HEK293 (cell line): ENCODE data around the gene C21orf58.

Experiments used
- CTCF ChIA-PET: fragments of 350-600 bp; formaldehyde crosslinking; extraction: SDS; loops from one replicate; lab custom pipeline; 2021; ENCODE audit warnings: antibody characterized with exemption; lab: Yijun Ruan, JAX
- POLR2A ChIA-PET: fragments of 300-600 bp; formaldehyde crosslinking; extraction: SDS; loops from one replicate; lab custom pipeline; 2020; ENCODE audit warnings: antibody characterized with exemption, inconsistent platforms; lab: Yijun Ruan, JAX
- H3K27ac ChIP-seq: fragments of 200-500 bp; sonication (Bioruptor generic); 2 replicates; pipeline ENCODE4 v1.5.1; 2014; ENCODE audit warnings: low read depth, low read length, control low read depth, inconsistent platforms; ENCODE audit errors: extremely low read depth
- H3K36me3 ChIP-seq, 2 experiments: fragments of 200-500 bp in 1 of 2; sonication (Bioruptor generic) in 1 of 2; 1 replicate in 1 of 2; 2 replicates in 1 of 2; pipeline ENCODE4 v1.5.1; 2014 to 2017; ENCODE audit warnings: inconsistent platforms in 2 of 2, low read length in 2 of 2; ENCODE audit not compliant: control insufficient read depth in 2 of 2, insufficient read depth in 1 of 2
- H3K4me1 ChIP-seq: fragments of 200-500 bp; sonication (Bioruptor generic); 2 replicates; pipeline ENCODE4 v1.5.1; 2014; ENCODE audit warnings: mild to moderate bottlenecking, low read length, inconsistent platforms; ENCODE audit not compliant: control insufficient read depth, insufficient read depth
- H3K4me3 ChIP-seq: 2 replicates; pipeline ENCODE4 v1.5.1; 2011; ENCODE audit warnings: low read depth, mild to moderate bottlenecking, control low read depth, low read length, moderate library complexity
- H3K9me3 ChIP-seq: fragments of 200-500 bp; sonication (Bioruptor generic); 2 replicates; pipeline ENCODE4 v1.5.1; 2014; ENCODE audit warnings: low read depth, low read length, inconsistent platforms; ENCODE audit not compliant: control insufficient read depth, insufficient read depth
- EGR2 ChIP-seq: fragments of 450-650 bp; formaldehyde crosslinking; IDR thresholded peaks from 2 replicates; pipeline ENCODE4 v1.5.1; 2016; ENCODE audit warnings: low read depth, missing biosample characterization, missing genetic modification characterization
- GLIS1 ChIP-seq: fragments of 450-650 bp; formaldehyde crosslinking; IDR thresholded peaks from 2 replicates; pipeline ENCODE4 v1.5.1; 2016; ENCODE audit warnings: missing biosample characterization, missing genetic modification characterization
- GLIS2 ChIP-seq: fragments of 450-650 bp; formaldehyde crosslinking; IDR thresholded peaks from 2 replicates; pipeline ENCODE4 v1.5.1; 2016; ENCODE audit warnings: missing biosample characterization, missing genetic modification characterization
- MYNN ChIP-seq: fragments of 450-650 bp; formaldehyde crosslinking; IDR thresholded peaks from 2 replicates; pipeline ENCODE4 v1.5.1; 2016; ENCODE audit warnings: missing biosample characterization, missing genetic modification characterization, borderline replicate concordance
- PATZ1 ChIP-seq: fragments of 450-650 bp; formaldehyde crosslinking; IDR thresholded peaks from 2 replicates; pipeline ENCODE4 v1.5.1; 2016; ENCODE audit warnings: missing biosample characterization, missing genetic modification characterization
- SP2 ChIP-seq: fragments of 450-650 bp; formaldehyde crosslinking; IDR thresholded peaks from 2 replicates; pipeline ENCODE4 v1.5.1; 2016; ENCODE audit warnings: missing biosample characterization, missing genetic modification characterization
- SP3 ChIP-seq: fragments of 450-650 bp; formaldehyde crosslinking; IDR thresholded peaks from 2 replicates; pipeline ENCODE4 v1.5.1; 2016; ENCODE audit warnings: missing biosample characterization, missing genetic modification characterization
- ZBTB6 ChIP-seq: fragments of 450-650 bp; formaldehyde crosslinking; IDR thresholded peaks from 2 replicates; pipeline ENCODE4 v1.5.1; 2017; ENCODE audit warnings: missing biosample characterization, missing genetic modification characterization
- ZFHX2 ChIP-seq: fragments of 450-650 bp; formaldehyde crosslinking; conservative IDR thresholded peaks from 2 replicates; pipeline ENCODE4 v1.5.1; 2016; ENCODE audit warnings: missing biosample characterization, missing genetic modification characterization
- ZFP37 ChIP-seq: fragments of 450-650 bp; formaldehyde crosslinking; IDR thresholded peaks from 2 replicates; pipeline ENCODE4 v1.5.1; 2016; ENCODE audit warnings: missing biosample characterization, missing genetic modification characterization
- ZIC2 ChIP-seq: fragments of 450-650 bp; formaldehyde crosslinking; IDR thresholded peaks from 2 replicates; pipeline ENCODE4 v1.5.1; 2016; ENCODE audit warnings: missing biosample characterization, missing genetic modification characterization
- ZNF140 ChIP-seq: fragments of 450-650 bp; formaldehyde crosslinking; IDR thresholded peaks from 2 replicates; pipeline ENCODE4 v1.5.1; 2016; ENCODE audit warnings: missing biosample characterization, missing genetic modification characterization
- ZNF335 ChIP-seq: fragments of 450-650 bp; formaldehyde crosslinking; conservative IDR thresholded peaks from 2 replicates; pipeline ENCODE4 v1.5.1; 2016; ENCODE audit warnings: missing biosample characterization, missing genetic modification characterization
- ZNF341 ChIP-seq: fragments of 450-650 bp; formaldehyde crosslinking; IDR thresholded peaks from 2 replicates; pipeline ENCODE4; 2016; ENCODE audit warnings: low read depth, missing biosample characterization, missing genetic modification characterization
- ZNF354C ChIP-seq: fragments of 450-650 bp; formaldehyde crosslinking; IDR thresholded peaks from 2 replicates; pipeline ENCODE4 v1.5.1; 2016; ENCODE audit warnings: missing biosample characterization, missing genetic modification characterization, low read depth, borderline replicate concordance
- ZNF398 ChIP-seq: fragments of 450-650 bp; formaldehyde crosslinking; IDR thresholded peaks from 2 replicates; pipeline ENCODE4 v1.5.1; 2017; ENCODE audit warnings: missing biosample characterization, missing genetic modification characterization
- ZNF416 ChIP-seq: fragments of 450-650 bp; formaldehyde crosslinking; IDR thresholded peaks from 2 replicates; pipeline ENCODE4 v1.5.1; 2016; ENCODE audit warnings: missing biosample characterization, missing genetic modification characterization
- ZNF514 ChIP-seq: fragments of 450-650 bp; formaldehyde crosslinking; IDR thresholded peaks from 2 replicates; pipeline ENCODE4 v1.5.1; 2016; ENCODE audit warnings: missing biosample characterization, missing genetic modification characterization
- ZNF521 ChIP-seq: fragments of 450-650 bp; formaldehyde crosslinking; IDR thresholded peaks from 2 replicates; pipeline ENCODE4 v1.5.1; 2017; ENCODE audit warnings: missing biosample characterization, mild to moderate bottlenecking, missing genetic modification characterization
- ZNF843 ChIP-seq: fragments of 450-650 bp; formaldehyde crosslinking; IDR thresholded peaks from 2 replicates; pipeline ENCODE4 v1.5.1; 2016; ENCODE audit warnings: missing biosample characterization, missing genetic modification characterization
- ZXDB ChIP-seq: fragments of 450-650 bp; formaldehyde crosslinking; IDR thresholded peaks from 2 replicates; pipeline ENCODE4 v1.5.1; 2016; ENCODE audit warnings: missing biosample characterization, missing genetic modification characterization

C21orf58 gene

GRCh38 chr21:46297338-46298271, 26.1 kb downstream of the C21orf58 start:
- Histone ChIP-seq H3K4me1 (no peaks in the 10 kb centered on the region; the same call in 1 of the 2 replicates), H3K27ac (no peak overlapping the region), H3K4me3 (no peak overlapping the region), H3K36me3 (peaks cover 27 to 33% of the 10 kb centered on the region in 2 experiments), H3K9me3 (no peaks in the 10 kb centered on the region)
- ChIA-PET CTCF (no interaction called here), POLR2A (interaction anchor here (1.0 kb wide), 1 partner anchor 12 kb away, joined by 8 read pairs; the partner anchor contains the start of genes MCM3AP and YBEY)
- no peak for TF ChIP-seq ZNF521 (tag by site-specific recombination)
- peak; percentile 50; the same call in 1 of the 2 replicates for TF ChIP-seq ZBTB6 (tag by site-specific recombination)
- peak; percentile 92 for TF ChIP-seq ZNF140 (tag by site-specific recombination)

GRCh38 chr21:46295996-46296752, 27.5 kb downstream of the C21orf58 start:
- ChIA-PET CTCF (interaction anchor here (0.6 to 0.7 kb wide), 2 partner anchors 127 to 154 kb away, joined by 3 read pairs; no protein-coding TSS in a partner anchor), POLR2A (interaction anchor here (0.7 kb wide), 2 partner anchors 20 to 153 kb away, joined by 3 read pairs; no protein-coding TSS in a partner anchor)
- TF ChIP-seq ZFHX2 (tag by site-specific recombination) (peak; percentile 60), ZNF416 (tag by site-specific recombination) (no peak), MYNN (no peak), EGR2 (tag by site-specific recombination) (peak; percentile 38; the same call in 1 of the 2 replicates), GLIS1 (peak; percentile 88), GLIS2 (0 out of 2 replicates have a peak, but pooled peaks have one; percentile 11), ZIC2 (tag by site-specific recombination) (peak; percentile 14; the same call in 1 of the 2 replicates), ZNF514 (tag by site-specific recombination) (no peak)
- Histone ChIP-seq H3K36me3 (peaks cover 25 to 31% of the 10 kb centered on the region in 2 experiments), H3K4me1 (no peaks in the 10 kb centered on the region; the same call in 1 of the 2 replicates), H3K4me3 (no peak overlapping the region), H3K27ac (no peak overlapping the region), H3K9me3 (no peaks in the 10 kb centered on the region)

GRCh38 chr21:46295177-46295770, 28.4 kb downstream of the C21orf58 start:
- POLR2A ChIA-PET: interaction anchor here (0.6 to 1.4 kb wide), 3 partner anchors 9 to 21 kb away, joined by 3 to 7 read pairs (median 3); no protein-coding TSS in a partner anchor
- TF ChIP-seq ZFHX2 (tag by site-specific recombination) (peak; percentile 78), GLIS1 (peak; percentile 68), ZNF341 (tag by site-specific recombination) (peak; percentile 89), ZNF398 (peak; percentile 37; the same call in 1 of the 2 replicates), SP2 (tag by site-specific recombination) (0 out of 2 replicates have a peak, but pooled peaks have one; percentile 20), PATZ1 (tag by site-specific recombination) (peak; percentile 31; the same call in 1 of the 2 replicates), ZNF354C (tag by site-specific recombination) (no peak), ZNF843 (tag by site-specific recombination) (0 out of 2 replicates have a peak, but pooled peaks have one; percentile 32), ZXDB (tag by site-specific recombination) (no peak), ZFP37 (tag by site-specific recombination) (no peak), SP3 (tag by site-specific recombination) (0 out of 2 replicates have a peak, but pooled peaks have one; percentile 36), ZNF335 (tag by site-specific recombination) (no peak)

More at GRCh38 chr21:46295177-46295770, 28.4 kb downstream of the C21orf58 start:
- H3K4me3 ChIP-seq: no peak overlapping the region
- H3K27ac ChIP-seq: no peak overlapping the region
- CTCF ChIA-PET: interaction anchor here (0.6 kb wide), 1 partner anchor 153 kb away, joined by 3 read pairs; no protein-coding TSS in a partner anchor
- H3K36me3 ChIP-seq: peaks cover 17 to 24% of the 10 kb centered on the region in 2 experiments; a peak in 2 of 3 replicates
- H3K4me1 ChIP-seq: no peaks in the 10 kb centered on the region; the same call in 1 of the 2 replicates
- no peaks in the 10 kb centered on the region for H3K9me3 ChIP-seq
